DMS114 treated with DMSO at 0.1 percent for 48 hours (cell line): ENCODE results near the gene TSLP.

Experiments used
- DNase-seq: peaks from one replicate; lab custom pipeline; 2025; ENCODE audit not compliant: unreplicated experiment; lab: John Stamatoyannopoulos, UW

TSLP gene

DNA sequence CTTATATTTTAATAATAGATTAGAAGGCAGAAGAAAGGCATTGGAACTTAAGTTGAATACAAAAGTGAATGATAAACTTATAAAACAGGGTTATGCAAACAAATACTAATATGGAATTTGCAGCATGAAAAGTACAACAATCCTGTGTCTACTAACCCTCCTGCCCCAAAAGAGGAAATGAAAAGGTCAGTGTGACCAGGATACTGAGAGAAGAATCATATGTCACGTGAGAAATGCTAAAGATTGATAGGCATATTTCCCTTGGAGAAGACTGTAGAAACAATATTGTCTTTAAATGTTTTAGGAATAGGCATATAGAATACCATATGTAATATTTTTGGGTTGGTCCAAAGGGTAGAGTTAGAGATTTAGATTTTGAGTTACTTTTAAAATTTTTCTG, 24.5 kb downstream of the TSLP start:
- no peak for DNase-seq

DNA sequence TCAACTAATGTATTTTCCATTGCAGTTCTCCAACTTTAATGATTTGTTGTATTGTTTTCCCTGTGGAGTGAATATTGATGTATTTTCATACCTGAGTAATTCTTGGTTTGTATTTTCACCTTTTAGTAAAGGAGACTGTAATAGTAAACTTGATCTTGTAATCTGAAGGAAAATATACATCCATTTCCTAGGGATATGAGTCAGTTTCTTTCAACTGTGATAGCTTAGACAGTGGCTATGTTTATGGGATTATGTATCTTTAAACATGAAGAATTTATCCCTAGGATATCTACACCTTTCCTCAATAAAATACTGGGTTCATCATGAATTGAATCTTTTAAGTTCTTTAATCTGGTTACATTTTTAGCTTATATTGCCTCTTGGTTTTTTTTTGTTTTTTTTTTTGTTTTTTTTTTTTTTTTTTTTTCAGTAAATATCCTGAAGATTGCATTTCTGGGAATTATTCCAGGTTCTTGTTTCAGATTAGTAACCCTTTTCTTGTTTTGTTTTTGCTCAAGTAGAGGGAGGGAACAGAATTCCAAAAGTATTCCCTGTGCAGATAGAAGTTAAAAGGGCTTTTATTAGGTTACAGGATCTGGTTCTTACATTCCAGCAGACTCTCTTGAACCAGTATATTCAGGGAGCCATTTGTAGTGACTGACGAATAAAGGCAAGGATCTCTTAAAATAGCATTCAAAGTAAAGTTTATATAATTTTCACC, 27.7 kb downstream of the TSLP start:
- DNase-seq = no peak

DNA sequence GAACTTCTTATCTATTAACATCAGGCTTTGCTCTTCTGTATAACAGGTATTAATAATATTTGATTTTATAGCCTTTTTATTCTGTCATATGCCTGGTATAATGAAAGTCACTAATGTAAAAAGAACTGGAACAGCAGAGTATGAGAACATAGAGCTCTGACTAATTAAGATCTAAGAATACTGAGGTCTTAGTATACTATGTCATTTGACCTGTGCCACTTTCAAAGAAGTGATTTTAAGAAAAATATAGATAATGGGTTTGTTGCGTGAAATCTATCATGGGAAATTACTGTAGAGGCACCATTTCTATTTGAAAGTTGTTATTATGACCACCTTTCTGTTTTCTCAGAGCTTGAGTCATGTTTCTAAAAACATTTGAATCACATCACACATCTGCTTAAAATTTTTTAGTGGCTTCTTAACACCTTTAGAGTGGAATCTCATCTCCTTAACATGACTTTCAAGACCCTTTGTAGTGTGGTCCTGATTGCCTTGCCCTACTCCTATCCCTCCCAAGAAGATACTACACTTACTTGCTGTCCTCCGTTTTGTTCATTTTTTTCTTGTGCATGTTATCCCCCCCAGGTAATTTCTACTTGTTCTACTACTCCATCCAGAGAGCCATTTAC, 34.9 kb downstream of the TSLP start:
- no peak for DNase-seq

DNA sequence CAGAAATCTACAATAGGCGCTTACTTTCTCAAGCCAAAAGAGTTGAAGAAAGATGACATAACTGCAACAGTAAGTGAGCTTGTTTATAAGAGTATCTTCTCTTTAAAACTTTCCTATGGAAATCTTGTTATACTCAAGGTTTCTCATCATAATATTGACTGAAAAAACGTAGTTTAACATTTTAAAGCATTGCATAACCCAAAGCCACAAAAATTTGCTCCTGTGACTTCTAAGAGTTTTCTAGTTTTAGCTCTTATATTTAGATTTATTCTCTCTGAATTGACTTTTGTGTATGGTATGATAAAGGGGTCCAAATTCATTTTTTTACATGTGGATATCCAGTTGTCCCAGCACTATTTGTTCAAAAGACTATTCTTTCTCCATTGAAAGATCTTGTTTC, 35.9 kb downstream of the TSLP start:
- no peak for DNase-seq

DNA sequence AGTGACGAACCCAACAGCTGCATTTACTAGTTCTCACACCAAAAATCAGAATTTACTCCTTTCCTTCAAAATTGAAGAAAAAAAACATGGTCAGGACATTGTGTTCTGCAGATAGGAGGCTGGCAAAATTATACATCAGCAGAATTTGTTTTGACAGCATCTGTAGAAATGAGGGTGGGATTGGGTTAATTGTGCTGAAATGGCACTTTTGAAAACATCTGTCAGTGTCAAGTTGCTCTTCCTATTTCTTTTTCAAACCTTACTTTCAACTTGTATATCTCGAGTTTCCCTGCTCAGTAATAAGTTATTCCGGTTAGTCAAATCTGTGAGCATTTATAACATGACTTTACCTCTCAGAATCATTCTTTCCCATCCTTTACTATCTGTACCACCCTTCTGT, 40.4 kb downstream of the TSLP start:
- DNase-seq = no peak

DNA sequence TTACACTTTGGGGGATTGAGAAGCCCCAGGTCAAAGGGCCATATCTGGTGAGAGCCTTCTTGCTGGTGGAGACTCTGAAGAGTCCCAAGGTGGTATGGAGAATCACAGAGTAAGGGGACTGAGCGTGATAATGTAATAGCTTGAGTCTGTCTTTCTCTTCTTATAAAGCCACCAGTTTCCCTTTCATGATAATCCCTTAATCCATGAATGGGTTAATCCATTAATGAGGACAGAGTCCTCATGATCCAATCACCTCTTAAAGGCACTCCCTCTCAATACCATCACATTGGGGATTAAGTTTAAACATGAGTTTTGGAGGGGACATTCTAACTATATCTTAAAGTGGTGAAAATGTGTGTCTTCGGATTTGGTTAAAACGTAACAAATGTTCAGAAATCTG, 42.2 kb downstream of the TSLP start:
- no peak for DNase-seq

DNA sequence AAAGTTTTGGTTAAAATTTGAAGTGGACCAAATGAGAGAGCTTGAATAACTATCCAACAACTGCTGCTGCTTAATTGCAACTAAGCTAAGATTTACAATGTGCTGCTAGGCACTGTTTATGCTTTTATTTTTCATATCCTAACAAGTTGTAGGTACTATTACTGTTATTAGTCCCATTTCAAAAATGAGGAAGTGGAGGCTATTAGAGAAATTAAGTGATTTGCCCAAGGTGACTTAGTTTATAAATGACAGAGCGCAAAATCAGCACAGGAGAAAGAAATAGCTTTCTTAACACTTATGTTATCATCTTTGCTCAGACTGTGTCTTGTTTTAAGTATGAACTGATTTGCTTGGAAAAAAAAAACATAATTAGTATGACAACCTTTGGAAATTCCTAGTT, 43.7 kb downstream of the TSLP start:
- DNase-seq = no peak

DNA sequence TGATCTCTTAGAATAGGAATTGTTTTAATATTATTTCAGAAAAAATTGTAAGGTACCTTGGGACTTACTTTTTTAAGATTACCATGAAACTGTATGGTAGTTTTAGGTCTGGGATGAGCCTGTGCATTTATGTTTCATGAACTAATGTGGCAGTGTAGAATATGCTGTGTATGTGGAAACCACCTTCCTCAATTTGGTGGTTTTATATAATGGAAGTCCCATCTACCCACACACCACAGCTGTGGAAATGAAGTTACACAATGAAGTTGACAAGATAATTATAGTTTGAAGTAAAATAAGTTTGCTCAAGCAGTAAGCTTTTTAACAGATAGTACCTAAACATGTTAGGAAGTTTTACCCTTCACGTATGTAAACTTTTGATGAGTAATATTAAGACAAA, 45.0 kb downstream of the TSLP start:
- no peak for DNase-seq

DNA sequence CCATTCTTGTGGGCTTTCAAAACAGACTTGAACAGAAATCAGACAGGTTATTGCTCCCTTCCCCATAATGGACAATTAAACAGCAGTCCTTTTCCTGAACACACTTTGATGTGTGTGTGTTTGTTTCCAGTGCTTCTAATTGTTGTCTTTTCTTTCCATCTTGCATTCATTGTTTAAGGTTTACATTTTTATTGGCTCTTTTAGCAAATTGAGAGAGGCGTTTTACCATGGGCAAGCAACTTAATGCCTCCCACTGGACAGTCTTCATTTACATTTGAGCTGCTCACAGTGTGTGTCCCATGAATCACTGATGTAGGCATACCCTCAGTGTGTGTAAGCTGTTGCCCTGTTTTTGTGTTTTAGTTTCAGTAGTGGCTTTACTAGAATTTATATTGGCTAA, 45.6 kb downstream of the TSLP start:
- no peak for DNase-seq

DNA sequence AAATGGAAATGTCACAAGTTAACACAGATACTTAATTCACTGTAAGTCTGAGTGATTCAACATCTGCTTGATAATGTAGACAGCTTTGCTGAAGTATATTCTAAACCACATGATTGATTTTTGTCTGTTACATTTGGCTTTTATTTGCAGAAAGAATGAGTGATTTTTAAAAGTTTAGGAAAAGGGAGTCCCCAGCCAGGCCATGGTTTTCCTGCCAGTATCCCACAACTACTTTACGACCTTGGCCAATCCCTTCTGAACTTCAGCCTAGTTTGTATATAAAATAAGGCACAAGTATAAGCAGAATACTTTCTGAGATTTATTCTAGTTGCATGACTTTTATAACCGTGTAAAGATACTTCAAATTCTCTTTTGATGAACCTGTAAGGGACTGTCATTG, 47.7 kb downstream of the TSLP start:
- no peak for DNase-seq

DNA sequence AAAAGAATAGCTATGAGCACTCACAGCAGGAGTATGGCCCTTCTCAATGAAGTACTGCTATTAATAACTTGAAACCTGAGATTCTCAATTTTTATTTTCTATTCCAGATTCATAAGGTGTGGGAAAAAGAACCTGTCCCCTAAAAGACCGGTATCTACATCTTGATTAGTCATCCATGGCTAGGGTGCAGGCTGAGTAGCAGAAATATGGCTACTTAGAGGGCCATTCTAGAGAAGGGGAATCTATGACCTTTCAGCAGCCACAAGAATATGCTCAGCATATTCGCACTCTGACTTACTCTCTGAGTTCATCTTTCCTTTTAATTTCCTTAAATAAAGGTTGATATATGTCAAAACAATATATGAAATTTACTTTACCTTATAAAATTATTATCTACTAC, 48.3 kb downstream of the TSLP start:
- no peak for DNase-seq

DNA sequence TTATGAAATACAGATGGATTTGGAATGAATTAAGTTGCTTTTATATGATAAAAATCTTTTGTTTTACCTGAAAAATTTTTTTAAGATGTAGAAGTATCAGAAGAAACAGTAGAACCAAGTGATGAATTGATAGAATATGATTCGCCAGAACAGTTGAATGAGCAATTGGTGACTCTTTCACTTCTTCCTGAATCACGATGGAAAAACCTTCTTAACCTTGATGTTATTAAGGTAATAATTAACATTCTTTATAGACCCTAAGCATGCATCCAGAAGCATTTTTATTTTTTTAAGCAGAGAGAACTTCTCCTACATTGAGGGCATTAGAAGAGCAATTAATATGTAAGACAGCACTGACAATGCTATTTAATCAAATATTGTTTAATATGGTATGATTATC, 49.4 kb downstream of the TSLP start:
- DNase-seq = no peak

DNA sequence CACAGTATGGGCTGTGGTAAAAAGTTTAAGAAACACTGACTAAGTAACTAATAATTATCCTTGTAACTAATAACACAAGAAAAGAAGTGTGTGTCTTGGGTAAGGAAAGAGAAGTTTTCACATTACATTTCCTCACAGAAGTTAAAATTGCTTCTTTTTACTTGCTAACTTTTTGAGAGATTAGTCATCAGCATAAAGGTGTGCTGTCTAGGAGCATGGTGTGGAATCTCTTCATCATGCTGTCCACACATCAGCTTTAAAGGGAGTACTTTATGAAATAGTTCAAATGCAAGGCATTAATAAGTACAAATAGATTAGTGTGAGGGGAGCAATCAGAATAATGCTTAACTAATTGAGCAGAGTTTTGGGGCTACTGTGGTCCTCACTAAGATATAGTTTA, 50.4 kb downstream of the TSLP start:
- no peak for DNase-seq

DNA sequence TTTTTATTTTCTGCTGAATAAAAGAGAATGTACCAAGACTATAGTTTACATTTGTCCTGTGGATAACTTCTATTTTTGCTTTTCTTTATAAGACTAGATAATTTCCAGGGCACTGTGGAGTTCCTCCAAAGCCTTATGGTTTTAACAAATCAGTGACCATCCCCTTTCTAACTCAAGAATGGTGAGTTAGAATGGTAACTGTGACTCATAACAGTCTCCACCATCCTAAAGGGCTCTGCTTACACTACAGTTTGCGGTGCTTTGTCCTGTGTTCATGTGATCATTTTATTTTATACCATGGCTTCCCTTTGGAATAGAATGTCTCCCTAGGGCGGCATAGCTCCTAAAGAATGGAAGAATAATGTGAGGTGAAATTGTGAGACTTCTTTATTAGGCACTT, 50.9 kb downstream of the TSLP start:
- no peak for DNase-seq

DNA sequence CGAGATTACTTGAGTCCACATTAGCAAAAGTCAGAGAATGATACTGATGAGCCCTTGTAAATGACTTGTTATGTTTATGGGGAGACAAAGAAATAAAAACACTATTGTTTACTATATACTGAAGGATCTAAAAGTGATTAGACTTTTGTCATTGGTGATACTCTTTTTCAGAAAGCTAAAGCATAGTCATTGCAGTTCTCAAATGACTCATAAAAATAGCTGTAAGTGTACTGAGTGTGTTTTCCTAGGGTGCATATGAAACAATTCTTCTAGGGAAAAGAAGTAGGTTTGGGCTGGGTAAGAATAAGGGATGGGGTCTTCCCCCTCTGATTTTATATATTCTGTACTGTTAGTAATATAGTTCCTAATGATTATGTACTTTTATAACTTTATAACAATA, 53.3 kb downstream of the TSLP start:
- no peak for DNase-seq

DNA sequence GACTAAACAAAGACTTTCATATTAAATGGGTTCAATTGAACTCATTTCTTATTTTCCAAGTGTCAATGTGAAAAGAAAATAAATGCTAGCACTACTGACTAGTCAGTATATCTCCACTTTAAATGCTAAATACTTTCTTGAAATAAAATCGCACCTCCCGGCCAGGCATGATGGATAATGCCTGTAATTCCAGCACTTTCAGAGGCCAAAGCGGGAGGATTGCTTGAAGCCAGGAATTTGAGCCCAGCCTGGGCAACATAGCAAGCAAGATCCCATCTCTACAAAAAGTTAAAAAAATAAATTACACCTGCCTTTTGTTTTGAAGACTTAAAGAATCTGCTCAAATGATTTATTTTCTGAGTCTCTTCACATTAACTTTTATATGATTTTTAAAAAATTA, 55.4 kb downstream of the TSLP start:
- no peak for DNase-seq
